ENCODE data around the gene AFAP1.

The AFAP1 gene

GRCh38 chr4:7900334-7900909, 39.2 kb downstream of the AFAP1 start:
- TF ChIP-seq REST (IDR thresholded peaks at IDR 0.05; ENCODE audit: insufficient read depth in 1 of 2, low read depth in 2 of 2, low read length in 2 of 2) (no peak), SIN3A (IDR thresholded peaks at IDR 0.05; ENCODE audit: borderline replicate concordance, insufficient read depth, low read length) (no peak), TAF1 (IDR thresholded peaks at IDR 0.05; ENCODE audit: borderline replicate concordance, insufficient read depth, low read length) (no peak), FOXP2 (optimal IDR thresholded peaks at IDR 0.05; ENCODE audit: borderline replicate concordance, extremely low read depth, extremely low read length, insufficient read depth) (no peak), POLR2AphosphoS5 (IDR thresholded peaks at IDR 0.05; ENCODE audit: low read depth, low read length) (no peak)

- TF ChIP-seq POLR2AphosphoS5 (IDR thresholded peaks at IDR 0.05; ENCODE audit: low read depth, low read length) (no peak), REST (IDR thresholded peaks at IDR 0.05; ENCODE audit: insufficient read depth in 1 of 2, low read depth in 2 of 2, low read length in 2 of 2) (no peak), SIN3A (IDR thresholded peaks at IDR 0.05; ENCODE audit: borderline replicate concordance, insufficient read depth, low read length) (no peak), TAF1 (IDR thresholded peaks at IDR 0.05; ENCODE audit: borderline replicate concordance, insufficient read depth, low read length) (no peak), FOXP2 (optimal IDR thresholded peaks at IDR 0.05; ENCODE audit: borderline replicate concordance, extremely low read depth, extremely low read length, insufficient read depth) (no peak)
Observed at GRCh38 chr4:7899184-7899869, 40.3 kb downstream of the AFAP1 start.

- TF ChIP-seq REST (IDR thresholded peaks at IDR 0.05; ENCODE audit: insufficient read depth in 1 of 2, low read depth in 2 of 2, low read length in 2 of 2) (no peak), TAF1 (IDR thresholded peaks at IDR 0.05; ENCODE audit: borderline replicate concordance, insufficient read depth, low read length) (no peak), POLR2AphosphoS5 (IDR thresholded peaks at IDR 0.05; ENCODE audit: low read depth, low read length) (no peak), SIN3A (IDR thresholded peaks at IDR 0.05; ENCODE audit: borderline replicate concordance, insufficient read depth, low read length) (no peak), FOXP2 (optimal IDR thresholded peaks at IDR 0.05; ENCODE audit: borderline replicate concordance, extremely low read depth, extremely low read length, insufficient read depth) (no peak)
Observed at GRCh38 chr4:7898385-7898784, 41.3 kb downstream of the AFAP1 start.

- TF ChIP-seq TAF1 (IDR thresholded peaks at IDR 0.05; ENCODE audit: borderline replicate concordance, insufficient read depth, low read length) (no peak), POLR2AphosphoS5 (IDR thresholded peaks at IDR 0.05; ENCODE audit: low read depth, low read length) (no peak), SIN3A (IDR thresholded peaks at IDR 0.05; ENCODE audit: borderline replicate concordance, insufficient read depth, low read length) (no peak), REST (IDR thresholded peaks at IDR 0.05; ENCODE audit: insufficient read depth in 1 of 2, low read depth in 2 of 2, low read length in 2 of 2) (no peak), FOXP2 (optimal IDR thresholded peaks at IDR 0.05; ENCODE audit: borderline replicate concordance, extremely low read depth, extremely low read length, insufficient read depth) (no peak)
Observed at GRCh38 chr4:7897811-7898210, 41.9 kb downstream of the AFAP1 start.

Data from PFSK-1 (cell line).